Loucy (cell line): ENCODE measurements around the gene TMEM253.

Experiments
- H2AFZ ChIP-seq: fragments of 200-600 bp; sonication (generic); 2 replicates; pipeline ENCODE4 v1.6.0; 2016; ENCODE audit warnings: antibody characterized with exemption, mild to moderate bottlenecking, low read length, moderate library complexity
- H3F3A ChIP-seq: fragments of 200-600 bp; 2 replicates; pipeline ENCODE4 v1.6.0; 2016; ENCODE audit warnings: antibody characterized with exemption, low read depth, mild to moderate bottlenecking
- H3K27me3 ChIP-seq: fragments of 200-600 bp; sonication (generic); 2 replicates; pipeline ENCODE4 v1.6.1; 2014; ENCODE audit warnings: low read length, mild to moderate bottlenecking; ENCODE audit not compliant: insufficient read depth, poor library complexity, severe bottlenecking
- H3K36me3 ChIP-seq: fragments of 200-600 bp; sonication (generic); 2 replicates; pipeline ENCODE4 v1.6.1; 2016; ENCODE audit warnings: low read length; ENCODE audit not compliant: insufficient read depth
- H3K4me1 ChIP-seq: fragments of 200-600 bp; sonication (generic); 2 replicates; pipeline ENCODE4 v1.5.1; 2014; ENCODE audit warnings: low read length, mild to moderate bottlenecking; ENCODE audit not compliant: insufficient read depth, poor library complexity, severe bottlenecking
- H3K4me2 ChIP-seq: fragments of 200-600 bp; sonication (generic); 2 replicates; pipeline ENCODE4 v1.6.0; 2014; ENCODE audit warnings: antibody characterized with exemption, low read length, low read depth, mild to moderate bottlenecking; ENCODE audit not compliant: poor library complexity, severe bottlenecking
- H3K4me3 ChIP-seq: fragments of 200-600 bp; sonication (generic); 2 replicates; pipeline ENCODE4 v1.5.1; 2014; ENCODE audit warnings: low read length, mild to moderate bottlenecking, mixed read lengths; ENCODE audit not compliant: poor library complexity, severe bottlenecking
- H3K79me2 ChIP-seq: fragments of 200-600 bp; sonication (generic); 2 replicates; pipeline ENCODE4 v1.6.1; 2014; ENCODE audit warnings: low read length; ENCODE audit not compliant: insufficient read depth
- H3K9ac ChIP-seq: fragments of 200-600 bp; sonication (generic); 2 replicates; pipeline ENCODE4 v1.6.0; 2014; ENCODE audit warnings: mild to moderate bottlenecking, low read depth, low read length, moderate library complexity; ENCODE audit not compliant: poor library complexity, severe bottlenecking
- H3K9me2 ChIP-seq: fragments of 200-600 bp; sonication (generic); replicated peaks from 2 replicates; pipeline ENCODE4 v1.6.1; 2016; ENCODE audit warnings: low read depth, low read length, mixed read lengths
- H3K9me3 ChIP-seq: fragments of 200-600 bp; sonication (generic); 2 replicates; pipeline ENCODE4 v1.6.1; 2014; ENCODE audit warnings: mild to moderate bottlenecking, antibody characterized with exemption, low read length, low read depth; ENCODE audit not compliant: insufficient read depth
- H4K20me1 ChIP-seq: fragments of 200-600 bp; sonication (generic); 2 replicates; pipeline ENCODE4 v1.6.0; 2014; ENCODE audit warnings: antibody characterized with exemption, low read length, mild to moderate bottlenecking; ENCODE audit not compliant: insufficient read depth, poor library complexity, severe bottlenecking
- EZH2phosphoT487 ChIP-seq: fragments of 200-600 bp; IDR thresholded peaks from 2 replicates; pipeline ENCODE4 v1.6.1; 2018; ENCODE audit warnings: antibody characterized with exemption, mild to moderate bottlenecking, moderate library complexity, borderline replicate concordance
- TF ChIP-seq, protein P1 (sequence below): fragments of 200-600 bp; sonication (generic); conservative IDR thresholded peaks from 2 replicates; pipeline ENCODE4 v1.5.1; 2014; ENCODE audit warnings: mild to moderate bottlenecking, antibody characterized with exemption, low read length

The TMEM253 gene

DNA sequence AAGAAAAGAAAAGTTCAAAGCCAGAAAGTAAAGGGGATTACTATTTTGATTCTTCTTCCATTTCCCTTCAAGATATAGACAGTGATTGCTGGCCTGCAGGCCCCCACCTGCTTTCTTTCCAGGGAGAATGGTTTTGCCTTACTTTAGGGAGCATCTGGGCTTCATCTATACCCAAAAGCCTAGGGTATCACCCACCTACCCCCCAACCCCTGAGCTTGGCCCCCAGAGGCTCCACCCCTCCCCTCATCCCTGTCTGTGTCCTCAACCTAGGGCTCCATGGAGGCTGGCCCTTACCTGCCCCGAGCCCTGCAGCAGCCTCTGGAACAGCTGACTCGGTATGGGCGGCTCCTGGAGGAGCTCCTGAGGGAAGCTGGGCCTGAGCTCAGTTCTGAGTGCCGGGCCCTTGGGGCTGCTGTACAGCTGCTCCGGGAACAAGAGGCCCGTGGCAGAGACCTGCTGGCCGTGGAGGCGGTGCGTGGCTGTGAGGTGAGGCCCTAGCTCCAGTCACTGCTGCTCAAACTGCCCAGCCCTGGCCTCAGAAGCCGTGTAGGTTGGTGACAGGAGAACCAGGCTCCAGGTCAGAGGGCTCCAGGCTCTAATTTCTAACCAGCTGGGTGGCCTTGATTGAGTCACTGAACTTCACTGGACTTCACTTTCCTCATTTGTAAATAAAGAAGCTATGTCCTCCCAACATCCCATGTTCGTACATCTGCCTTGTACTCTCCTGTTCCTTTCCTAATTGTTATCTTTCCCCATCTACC, 17.1 kb upstream of the TMEM253 start:
- Histone ChIP-seq H3K9me3 (no peaks in the 10 kb centered on the region), H3K9me2 (no peaks in the 10 kb centered on the region), H4K20me1 (peaks cover 3% of the 10 kb centered on the region), H3K4me1 (peaks cover 7% of the 10 kb centered on the region), H2AFZ (no peak overlapping the region), H3F3A (no peaks in the 10 kb centered on the region), H3K36me3 (no peaks in the 10 kb centered on the region), H3K79me2 (no peaks in the 10 kb centered on the region), H3K4me2 (no peak overlapping the region), H3K4me3 (no peak overlapping the region), H3K9ac (no peak overlapping the region), H3K27me3 (no peaks in the 10 kb centered on the region)
- TF ChIP-seq EZH2phosphoT487 = no peak

DNA sequence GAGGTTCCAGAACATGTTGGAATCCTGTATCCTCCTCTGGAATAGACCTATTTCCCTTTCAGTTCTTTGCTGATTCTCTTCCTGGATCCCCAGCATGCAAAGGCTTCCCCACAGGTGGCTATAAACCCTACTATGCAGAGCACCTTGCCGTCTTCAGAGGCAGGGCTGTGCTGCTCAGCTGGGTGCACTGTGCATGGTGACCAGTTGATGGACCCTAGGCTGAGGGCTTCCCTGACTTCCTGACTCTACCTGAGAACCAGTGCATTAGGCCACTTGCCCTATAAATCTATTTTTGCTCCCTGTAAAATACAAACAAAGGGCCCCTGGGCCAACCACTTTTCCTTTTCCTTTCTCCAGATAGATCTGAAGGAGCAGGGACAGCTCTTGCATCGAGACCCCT, 16.5 kb upstream of the TMEM253 start:
- H2AFZ ChIP-seq = no peak overlapping the region
- no peak for TF ChIP-seq EZH2phosphoT487
- TF ChIP-seq, protein P1, sequence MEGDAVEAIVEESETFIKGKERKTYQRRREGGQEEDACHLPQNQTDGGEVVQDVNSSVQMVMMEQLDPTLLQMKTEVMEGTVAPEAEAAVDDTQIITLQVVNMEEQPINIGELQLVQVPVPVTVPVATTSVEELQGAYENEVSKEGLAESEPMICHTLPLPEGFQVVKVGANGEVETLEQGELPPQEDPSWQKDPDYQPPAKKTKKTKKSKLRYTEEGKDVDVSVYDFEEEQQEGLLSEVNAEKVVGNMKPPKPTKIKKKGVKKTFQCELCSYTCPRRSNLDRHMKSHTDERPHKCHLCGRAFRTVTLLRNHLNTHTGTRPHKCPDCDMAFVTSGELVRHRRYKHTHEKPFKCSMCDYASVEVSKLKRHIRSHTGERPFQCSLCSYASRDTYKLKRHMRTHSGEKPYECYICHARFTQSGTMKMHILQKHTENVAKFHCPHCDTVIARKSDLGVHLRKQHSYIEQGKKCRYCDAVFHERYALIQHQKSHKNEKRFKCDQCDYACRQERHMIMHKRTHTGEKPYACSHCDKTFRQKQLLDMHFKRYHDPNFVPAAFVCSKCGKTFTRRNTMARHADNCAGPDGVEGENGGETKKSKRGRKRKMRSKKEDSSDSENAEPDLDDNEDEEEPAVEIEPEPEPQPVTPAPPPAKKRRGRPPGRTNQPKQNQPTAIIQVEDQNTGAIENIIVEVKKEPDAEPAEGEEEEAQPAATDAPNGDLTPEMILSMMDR = no peak
- H3K4me3 ChIP-seq = no peak overlapping the region
- H3K4me2 ChIP-seq = no peak overlapping the region
- H3K9ac ChIP-seq = no peak overlapping the region
- H3K9me3 ChIP-seq = no peaks in the 10 kb centered on the region
- peaks cover 3% of the 10 kb centered on the region for H4K20me1 ChIP-seq
- H3K27me3 ChIP-seq = no peaks in the 10 kb centered on the region
- peaks cover 7% of the 10 kb centered on the region for H3K4me1 ChIP-seq
- H3K9me2 ChIP-seq = no peaks in the 10 kb centered on the region
- H3K36me3 ChIP-seq = no peaks in the 10 kb centered on the region
- H3K79me2 ChIP-seq = no peaks in the 10 kb centered on the region
- no peaks in the 10 kb centered on the region for H3F3A ChIP-seq

DNA sequence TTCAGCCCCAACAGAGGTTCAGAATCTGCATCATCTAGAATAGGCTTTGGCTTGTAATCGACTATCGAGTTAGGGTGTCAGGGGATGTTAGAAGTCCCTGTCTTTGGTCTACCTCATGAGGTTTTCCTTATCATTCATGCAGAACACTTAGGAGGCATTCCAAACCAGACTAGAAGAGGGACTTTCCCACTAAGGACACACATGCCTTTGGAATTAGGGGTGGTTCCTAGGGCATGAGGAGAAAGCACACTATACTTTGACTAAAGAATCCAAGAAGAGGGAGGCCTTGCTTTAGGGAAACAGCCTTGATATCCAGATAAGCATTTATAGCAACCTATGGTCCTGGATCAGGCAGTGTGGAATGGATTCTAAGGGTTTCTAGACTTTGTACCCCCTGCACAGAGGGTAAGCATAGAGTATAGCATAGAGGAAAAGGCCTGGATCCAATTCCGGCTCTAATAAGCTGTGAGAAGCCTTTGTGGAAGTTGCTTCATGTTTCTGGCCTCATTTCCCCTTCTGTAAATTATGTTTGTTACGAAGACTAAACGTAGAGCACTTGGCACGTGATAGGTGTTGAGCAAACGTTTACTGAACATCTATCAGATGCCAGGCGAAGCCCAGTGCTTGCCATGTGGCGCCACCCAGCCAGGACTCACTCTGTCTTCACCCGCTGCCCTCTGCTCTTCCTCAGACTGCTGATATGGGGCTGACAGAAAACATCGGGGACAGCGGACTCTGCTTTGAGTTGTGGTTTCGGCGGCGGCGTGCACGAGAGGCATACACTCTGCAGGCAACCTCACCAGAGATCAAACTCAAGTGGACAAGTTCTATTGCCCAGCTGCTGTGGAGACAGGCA, 15.6 kb upstream of the TMEM253 start:
- peaks cover 3% of the 10 kb centered on the region for H4K20me1 ChIP-seq
- no peaks in the 10 kb centered on the region for H3K9me3 ChIP-seq
- H3F3A ChIP-seq = no peaks in the 10 kb centered on the region; the same call in 1 of the 2 replicates

More for the DNA sequence above, 15.6 kb upstream of the TMEM253 start:
- H3K9ac ChIP-seq = no peak overlapping the region
- no peak overlapping the region for H3K4me3 ChIP-seq
- H3K4me1 ChIP-seq = peaks cover 7% of the 10 kb centered on the region
- H3K79me2 ChIP-seq = no peaks in the 10 kb centered on the region
- no peak overlapping the region for H3K4me2 ChIP-seq
- H3K36me3 ChIP-seq = no peaks in the 10 kb centered on the region
- H2AFZ ChIP-seq = no peak overlapping the region
- no peak for TF ChIP-seq EZH2phosphoT487
- TF ChIP-seq, protein P1 = no peak
- H3K27me3 ChIP-seq = no peaks in the 10 kb centered on the region
- no peaks in the 10 kb centered on the region for H3K9me2 ChIP-seq
